ENCODE measurements around the gene FANCG. TPM values are rescaled to one million over a fixed set of nuclear protein-coding genes. Genes with fewer than 3 reads are reported as not detected.
A peak's percentile ranks its signal among the peaks of the same experiment; 100 is the strongest.

Gene FANCG
- 10 to 100 TPM in 3 of 5 donors, 1 to 10 TPM in 2; 1.3 to 30.9 (median 15.8) TPM for total RNA-seq
- polyA plus RNA-seq, result 10 to 100 TPM; 11.8 to 29.8 (median 17.1) TPM
- long read RNA-seq, donor 1, result 0 reads
- long read RNA-seq, donor 2, result 0 reads
- long read RNA-seq, donor 3, partial matches to known transcripts, result 0 of 2 reads
- long read RNA-seq, donor 3, other reads (novel, unspliced or antisense), result 0 of 2 reads
- long read RNA-seq, donor 4, result 0 reads
- long read RNA-seq, donor 5, partial matches to known transcripts, result 0 of 1 reads
- long read RNA-seq, donor 5, other reads (novel, unspliced or antisense), result 0 of 1 reads
- long read RNA-seq, donor 6, partial matches to known transcripts, result 0 of 1 reads
- long read RNA-seq, donor 6, other reads (novel, unspliced or antisense), result 0 of 1 reads
- long read RNA-seq, donor 7, partial matches to known transcripts, result 0 of 1 reads
- long read RNA-seq, donor 7, other reads (novel, unspliced or antisense), result 0 of 1 reads
- long read RNA-seq, donor 8, partial matches to known transcripts, result 5 of 6 reads
- long read RNA-seq, donor 8, other reads (novel, unspliced or antisense), result 0 of 6 reads
- long read RNA-seq, donor 9, result 0 reads
- long read RNA-seq, donor 10, result 0 reads

GRCh38 chr9:35079426-35080341 lies at the start of gene FANCG:
TSS of gene FANCG (minus strand) at chr9:35079942. CDS start at chr9:35079524, 418 bp downstream.
- 0 to 1% (median 0%) methylated on average over 30 to 67 of the region's 67 CpGs for WGBS, 5 donors
- H3K4me3 ChIP-seq, result peak within 1 kb of the TSS; percentile 61 to 76 (median 70)
- H3K27ac ChIP-seq, result peak within 1 kb of the TSS; percentile 58 to 87 (median 84)
- peak; percentile 89 to 97 for DNase-seq
- peaks cover 14 to 28% (median 26%) of the 10 kb centered on the region in 4 donors for H3K4me1 ChIP-seq
- peaks cover 0 to 23% (median 18%) of the 10 kb centered on the region in 4 donors for H3K36me3 ChIP-seq
- intact Hi-C loops (cut with DNase I; ENCODE audit: low total_unique reads), result no loop called here
- TF ChIP-seq POLR2AphosphoS5 (IDR thresholded peaks at IDR 0.05) (peak; percentile 65 to 93 (median 81)), EP300 (IDR thresholded peaks at IDR 0.05) (no peak)
- H3K9me3 ChIP-seq, result no peaks in the 10 kb centered on the region
- no peaks in the 10 kb centered on the region for H3K27me3 ChIP-seq

- WGBS, 5 donors, result 15 to 21% (median 17%) methylated on average over 30 of the region's 30 CpGs
- Histone ChIP-seq H3K27me3 (no peaks in the 10 kb centered on the region), H3K4me1 (peaks cover 31 to 49% (median 49%) of the 10 kb centered on the region in 4 donors), H3K4me3 (peak overlapping the region; percentile 53 to 65 (median 60)), H3K27ac (peak overlapping the region; percentile 87 to 95 (median 92)), H3K9me3 (no peaks in the 10 kb centered on the region), H3K36me3 (no peaks in the 10 kb centered on the region)
- intact Hi-C loops (cut with DNase I; ENCODE audit: low total_unique reads), result loop anchor here (5.0 to 10.0 kb wide), 2 partner anchors 140 to 358 kb away; no protein-coding TSS in a partner anchor
- TF ChIP-seq POLR2A (IDR thresholded peaks at IDR 0.05) (no peak), CTCF (IDR thresholded peaks at IDR 0.05) (peak in 5 of 7 experiments; percentile 83 to 92 (median 89)), EP300 (IDR thresholded peaks at IDR 0.05) (no peak), POLR2AphosphoS5 (IDR thresholded peaks at IDR 0.05) (peak in 1 of 3 donors; percentile 67)
- peak; percentile 92 to 98 for DNase-seq
Observed at GRCh38 chr9:35116898-35117551, 37.3 kb upstream of the FANCG start.

- Histone ChIP-seq H3K4me1 (peaks cover 36 to 54% (median 53%) of the 10 kb centered on the region in 4 donors), H3K27me3 (no peaks in the 10 kb centered on the region), H3K9me3 (no peaks in the 10 kb centered on the region), H3K4me3 (peak overlapping the region; percentile 53 to 65 (median 60)), H3K27ac (peak overlapping the region; percentile 87 to 95 (median 92)), H3K36me3 (no peaks in the 10 kb centered on the region)
- DNase-seq, result no peak
- TF ChIP-seq EP300 (IDR thresholded peaks at IDR 0.05), result no peak
- TF ChIP-seq POLR2A (IDR thresholded peaks at IDR 0.05), result no peak
- TF ChIP-seq POLR2AphosphoS5 (IDR thresholded peaks at IDR 0.05), result no peak
- WGBS, 5 donors, result 0 to 1% (median 0%) methylated on average over 7 to 12 of the region's 12 CpGs
- intact Hi-C loops (cut with DNase I; ENCODE audit: low total_unique reads), result loop anchor here (5.0 to 10.0 kb wide), 2 partner anchors 141 to 358 kb away; no protein-coding TSS in a partner anchor
Observed at GRCh38 chr9:35116539-35116897, 36.8 kb upstream of the FANCG start.

- peak within 1 kb of the TSS; percentile 87 to 95 (median 92) for H3K27ac ChIP-seq
- H3K4me3 ChIP-seq, result peak within 1 kb of the TSS; percentile 53 to 65 (median 60)
- no peaks in the 10 kb centered on the region for H3K36me3 ChIP-seq
- peak; percentile 97 to 98 for DNase-seq
- intact Hi-C loops (cut with DNase I; ENCODE audit: low total_unique reads), result loop anchor here (5.0 to 10.0 kb wide), 2 partner anchors 141 to 359 kb away; no protein-coding TSS in a partner anchor
- WGBS, 5 donors, result 0 to 2% (median 0%) methylated on average over 41 to 54 of the region's 54 CpGs
- TF ChIP-seq EP300 (IDR thresholded peaks at IDR 0.05) (no peak), CTCF (IDR thresholded peaks at IDR 0.05) (no peak), POLR2A (IDR thresholded peaks at IDR 0.05) (no peak), POLR2AphosphoS5 (IDR thresholded peaks at IDR 0.05) (peak; percentile 4 to 73 (median 42))
- H3K4me1 ChIP-seq, result peaks cover 37 to 57% (median 56%) of the 10 kb centered on the region in 4 donors
- H3K27me3 ChIP-seq, result no peaks in the 10 kb centered on the region
- no peaks in the 10 kb centered on the region for H3K9me3 ChIP-seq
Observed at GRCh38 chr9:35115680-35116538, 36.2 kb upstream of the FANCG start, which contains the start of gene ATOSB. TSS of gene ATOSB (minus strand) at chr9:35115862. CDS start at chr9:35108274, 7,588 bp downstream.

All from stomach (tissue), 19 donors.